Measurements from ENCODE around the gene TAS1R3.
"Not testable (repeated sequence)": the region's sequence is repeated elsewhere in the genome, so short reads cannot be mapped to it uniquely, and the experiment has no call there.

The TAS1R3 gene

DNA sequence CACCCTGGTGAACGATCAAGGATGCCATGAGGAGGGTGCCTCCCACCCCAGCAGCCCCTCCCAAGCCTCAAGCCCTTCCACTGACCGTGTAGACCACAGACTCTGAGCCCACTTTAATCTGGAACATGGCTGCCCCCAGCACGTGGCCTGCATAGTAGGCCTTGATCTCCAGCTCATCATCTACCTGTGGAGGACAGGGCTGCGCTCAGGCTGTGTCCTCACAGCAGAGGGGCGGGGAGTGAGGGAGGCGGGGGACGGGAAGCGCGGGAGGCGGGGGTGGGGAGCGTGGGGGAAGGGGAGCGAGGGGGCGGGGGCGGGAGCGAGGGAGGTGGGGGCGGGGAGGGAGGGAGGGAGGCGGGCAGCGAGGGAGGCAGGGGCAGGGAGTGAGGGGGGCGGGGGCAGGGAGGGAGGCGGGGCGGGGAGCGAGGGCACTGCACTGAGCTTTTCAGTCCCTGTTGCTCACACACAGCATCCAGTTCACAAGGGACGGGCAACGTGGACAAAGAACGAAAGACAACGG, 15.6 kb upstream of the TAS1R3 start:
- H3K9me3 ChIP-seq (ENCODE audit: control insufficient read depth, low read length) = no peaks in the 10 kb centered on the region
- peaks cover 70 to 83% of the 10 kb centered on the region in 2 experiments for H3K36me3 ChIP-seq (ENCODE audit: control insufficient read depth in 1 of 2, insufficient read depth in 2 of 2, low read depth in 1 of 2, low read length in 2 of 2)
- no peak overlapping the region for H3K4me2 ChIP-seq (ENCODE audit: low read length, poor library complexity, severe bottlenecking)
- peaks cover 42% of the 10 kb centered on the region for H3K79me1 ChIP-seq (replicated peaks; ENCODE audit: low read length, poor library complexity, severe bottlenecking)
- no peak overlapping the region for H3K9ac ChIP-seq (ENCODE audit: low read length)
- no peak overlapping the region for H2AK5ac ChIP-seq (ENCODE audit: low read length, severe bottlenecking)
- 61% methylated on average over 7 of the region's 26 CpGs for WGBS
- H2BK120ac ChIP-seq (ENCODE audit: low read depth, low read length) = no peak overlapping the region
- H3K4me3 ChIP-seq (ENCODE audit: insufficient read depth in 1 of 2, low read depth in 1 of 2, low read length in 2 of 2) = no peak overlapping the region
- no peak overlapping the region for H3K18ac ChIP-seq (ENCODE audit: low read depth in 1 of 2, low read length in 2 of 2)
- no peak overlapping the region for H3K4ac ChIP-seq (ENCODE audit: low read depth in 1 of 2, low read length in 2 of 2)
- no peak overlapping the region for H3K27ac ChIP-seq (ENCODE audit: low read length, poor library complexity, severe bottlenecking)
- no peak overlapping the region for H2BK5ac ChIP-seq (ENCODE audit: low read depth, low read length, poor library complexity, severe bottlenecking)
- H3K14ac ChIP-seq (ENCODE audit: low read length in 2 of 2) = no peak overlapping the region
- H3K27me3 ChIP-seq (ENCODE audit: control insufficient read depth in 1 of 2, insufficient read depth in 1 of 2, low read length in 2 of 2) = no peaks in the 10 kb centered on the region
- no peak overlapping the region for H2BK12ac ChIP-seq (ENCODE audit: low read length in 2 of 2)
- peaks cover 26% of the 10 kb centered on the region for H3K4me1 ChIP-seq (ENCODE audit: control insufficient read depth, insufficient read depth, low read depth, low read length)
- no peak overlapping the region for H4K8ac ChIP-seq (ENCODE audit: low read length)
- H4K91ac ChIP-seq (ENCODE audit: low read length) = no peak overlapping the region
- H2BK15ac ChIP-seq (ENCODE audit: low read depth, poor library complexity, severe bottlenecking) = no peak overlapping the region
- no peak overlapping the region for H2AFZ ChIP-seq (ENCODE audit: low read depth, low read length)
- no peak overlapping the region for H3K23ac ChIP-seq (ENCODE audit: low read length in 2 of 2)
- DNase-seq = no peak

DNA sequence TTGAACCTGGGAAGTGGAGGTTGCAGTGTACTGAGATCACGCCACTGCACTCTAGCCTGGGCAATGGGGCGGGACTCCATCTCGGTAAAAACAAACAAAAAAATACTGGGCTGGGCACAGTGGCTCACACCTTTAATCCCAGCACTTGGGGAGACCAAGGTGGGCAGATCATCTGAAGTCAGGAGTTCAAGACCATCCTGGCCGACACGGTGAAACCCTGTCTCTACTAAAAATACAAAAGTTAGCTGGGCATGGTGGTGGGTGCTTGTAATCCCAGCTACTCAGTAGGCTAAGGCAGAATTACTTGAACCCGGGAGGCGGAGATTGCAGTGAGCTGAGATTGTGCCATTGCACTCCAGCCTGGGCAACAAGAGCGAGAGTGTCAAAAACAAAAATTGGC, 14.9 kb upstream of the TAS1R3 start:
- peaks cover 65 to 83% of the 10 kb centered on the region in 2 experiments for H3K36me3 ChIP-seq (ENCODE audit: control insufficient read depth in 1 of 2, insufficient read depth in 2 of 2, low read depth in 1 of 2, low read length in 2 of 2)
- not testable (repeated sequence) for DNase-seq; H4K91ac ChIP-seq (ENCODE audit: low read length); H2BK15ac ChIP-seq (ENCODE audit: low read depth, poor library complexity, severe bottlenecking); H2BK12ac ChIP-seq (ENCODE audit: low read length in 2 of 2); H2AK5ac ChIP-seq (ENCODE audit: low read length, severe bottlenecking); H3K27ac ChIP-seq (ENCODE audit: low read length, poor library complexity, severe bottlenecking); H3K4me2 ChIP-seq (ENCODE audit: low read length, poor library complexity, severe bottlenecking); H3K9ac ChIP-seq (ENCODE audit: low read length); H3K4ac ChIP-seq (ENCODE audit: low read depth in 1 of 2, low read length in 2 of 2); H3K9me3 ChIP-seq (ENCODE audit: control insufficient read depth, low read length); H2BK120ac ChIP-seq (ENCODE audit: low read depth, low read length); H2AFZ ChIP-seq (ENCODE audit: low read depth, low read length); H3K14ac ChIP-seq (ENCODE audit: low read length in 2 of 2); H3K18ac ChIP-seq (ENCODE audit: low read depth in 1 of 2, low read length in 2 of 2); H3K23ac ChIP-seq (ENCODE audit: low read length in 2 of 2); H4K8ac ChIP-seq (ENCODE audit: low read length); H3K4me3 ChIP-seq (ENCODE audit: insufficient read depth in 1 of 2, low read depth in 1 of 2, low read length in 2 of 2); H2BK5ac ChIP-seq (ENCODE audit: low read depth, low read length, poor library complexity, severe bottlenecking); H3K27me3 ChIP-seq (ENCODE audit: control insufficient read depth in 1 of 2, insufficient read depth in 1 of 2, low read length in 2 of 2)
- peaks cover 41% of the 10 kb centered on the region for H3K79me1 ChIP-seq (replicated peaks; ENCODE audit: low read length, poor library complexity, severe bottlenecking)
- H3K4me1 ChIP-seq (ENCODE audit: control insufficient read depth, insufficient read depth, low read depth, low read length) = peaks cover 33% of the 10 kb centered on the region
- WGBS = 91% methylated on average over 8 of the region's 8 CpGs

DNA sequence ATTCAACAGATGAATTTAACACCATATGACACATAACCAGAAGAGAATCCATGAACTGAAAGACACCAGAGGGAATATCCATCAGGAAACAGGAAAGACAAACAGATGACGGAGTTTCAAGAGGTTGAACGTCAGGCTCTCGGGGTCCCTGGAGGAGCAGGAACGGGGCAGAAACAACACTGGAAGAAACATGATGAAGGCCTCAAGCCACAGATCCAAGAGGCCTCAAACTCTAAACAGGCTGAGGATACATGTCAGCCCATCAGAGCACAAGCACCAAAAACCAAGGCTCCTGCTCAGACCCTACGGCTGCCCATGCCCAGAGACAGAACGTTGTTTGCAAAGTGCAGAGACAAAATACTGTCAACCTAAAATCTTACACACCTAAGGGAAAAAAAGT, 13.7 kb upstream of the TAS1R3 start:
- H3K4me3 ChIP-seq (ENCODE audit: insufficient read depth in 1 of 2, low read depth in 1 of 2, low read length in 2 of 2) = no peak overlapping the region
- H2AFZ ChIP-seq (ENCODE audit: low read depth, low read length) = no peak overlapping the region
- no peak overlapping the region for H3K14ac ChIP-seq (ENCODE audit: low read length in 2 of 2)
- H3K27ac ChIP-seq (ENCODE audit: low read length, poor library complexity, severe bottlenecking) = no peak overlapping the region
- H3K9ac ChIP-seq (ENCODE audit: low read length) = peak overlapping the region; percentile 83
- no peak overlapping the region for H4K91ac ChIP-seq (ENCODE audit: low read length)
- H3K23ac ChIP-seq (ENCODE audit: low read length in 2 of 2) = no peak overlapping the region
- peaks cover 44% of the 10 kb centered on the region for H3K4me1 ChIP-seq (ENCODE audit: control insufficient read depth, insufficient read depth, low read depth, low read length)
- H2BK5ac ChIP-seq (ENCODE audit: low read depth, low read length, poor library complexity, severe bottlenecking) = no peak overlapping the region
- no peak overlapping the region for H4K8ac ChIP-seq (ENCODE audit: low read length)
- no peak overlapping the region for H3K4ac ChIP-seq (ENCODE audit: low read depth in 1 of 2, low read length in 2 of 2)
- 91% methylated on average over 6 of the region's 6 CpGs for WGBS
- no peak overlapping the region for H3K4me2 ChIP-seq (ENCODE audit: low read length, poor library complexity, severe bottlenecking)
- peaks cover 38% of the 10 kb centered on the region for H3K79me1 ChIP-seq (replicated peaks; ENCODE audit: low read length, poor library complexity, severe bottlenecking)
- H2BK15ac ChIP-seq (ENCODE audit: low read depth, poor library complexity, severe bottlenecking) = no peak overlapping the region
- H3K27me3 ChIP-seq (ENCODE audit: control insufficient read depth in 1 of 2, insufficient read depth in 1 of 2, low read length in 2 of 2) = no peaks in the 10 kb centered on the region
- H2BK120ac ChIP-seq (ENCODE audit: low read depth, low read length) = no peak overlapping the region
- H3K36me3 ChIP-seq (ENCODE audit: control insufficient read depth in 1 of 2, insufficient read depth in 2 of 2, low read depth in 1 of 2, low read length in 2 of 2) = peaks cover 58 to 81% of the 10 kb centered on the region in 2 experiments
- no peaks in the 10 kb centered on the region for H3K9me3 ChIP-seq (ENCODE audit: control insufficient read depth, low read length)
- DNase-seq = no peak
- H2AK5ac ChIP-seq (ENCODE audit: low read length, severe bottlenecking) = no peak overlapping the region
- no peak overlapping the region for H3K18ac ChIP-seq (ENCODE audit: low read depth in 1 of 2, low read length in 2 of 2)
- no peak overlapping the region for H2BK12ac ChIP-seq (ENCODE audit: low read length in 2 of 2)

DNA sequence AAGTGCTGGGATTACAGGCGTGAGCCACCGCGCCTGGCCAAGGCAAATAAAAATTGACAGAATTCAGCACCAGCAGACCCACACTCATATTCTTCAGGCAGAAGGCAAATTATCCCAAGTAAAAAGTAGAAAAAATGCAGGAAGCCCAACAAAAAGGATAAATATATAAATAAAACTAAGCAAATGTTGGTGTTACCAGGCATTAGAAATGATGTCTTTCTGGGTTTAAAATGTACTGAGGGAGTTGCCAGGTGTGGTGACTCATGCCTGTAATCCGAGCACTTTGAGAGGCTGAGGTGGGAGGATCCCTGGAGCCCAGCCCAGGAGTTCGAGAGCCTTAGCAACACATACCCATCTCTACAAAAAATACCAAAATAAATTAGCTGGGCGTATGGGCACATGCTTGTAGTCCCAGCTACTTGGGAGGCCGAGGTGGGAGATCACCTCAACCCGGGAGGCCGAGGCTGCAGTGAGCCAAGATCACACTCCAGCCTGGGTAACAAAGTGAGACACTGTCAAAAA, 12.9 kb upstream of the TAS1R3 start:
- no peak overlapping the region for H3K14ac ChIP-seq (ENCODE audit: low read length in 2 of 2)
- H3K9ac ChIP-seq (ENCODE audit: low read length) = peak overlapping the region; percentile 83
- no peak overlapping the region for H2AK5ac ChIP-seq (ENCODE audit: low read length, severe bottlenecking)
- H2AFZ ChIP-seq (ENCODE audit: low read depth, low read length) = no peak overlapping the region
- H3K4me3 ChIP-seq (ENCODE audit: insufficient read depth in 1 of 2, low read depth in 1 of 2, low read length in 2 of 2) = no peak overlapping the region
- no peak overlapping the region for H3K27ac ChIP-seq (ENCODE audit: low read length, poor library complexity, severe bottlenecking)
- peaks cover 31% of the 10 kb centered on the region for H3K79me1 ChIP-seq (replicated peaks; ENCODE audit: low read length, poor library complexity, severe bottlenecking)
- no peak overlapping the region for H3K4ac ChIP-seq (ENCODE audit: low read depth in 1 of 2, low read length in 2 of 2)
- no peak overlapping the region for H2BK12ac ChIP-seq (ENCODE audit: low read length in 2 of 2)
- no peaks in the 10 kb centered on the region for H3K27me3 ChIP-seq (ENCODE audit: control insufficient read depth in 1 of 2, insufficient read depth in 1 of 2, low read length in 2 of 2)
- H4K8ac ChIP-seq (ENCODE audit: low read length) = no peak overlapping the region
- H3K9me3 ChIP-seq (ENCODE audit: control insufficient read depth, low read length) = no peaks in the 10 kb centered on the region
- 56% methylated on average over 7 of the region's 9 CpGs for WGBS
- H3K4me2 ChIP-seq (ENCODE audit: low read length, poor library complexity, severe bottlenecking) = no peak overlapping the region
- H4K91ac ChIP-seq (ENCODE audit: low read length) = no peak overlapping the region
- H2BK120ac ChIP-seq (ENCODE audit: low read depth, low read length) = no peak overlapping the region
- peaks cover 50% of the 10 kb centered on the region for H3K4me1 ChIP-seq (ENCODE audit: control insufficient read depth, insufficient read depth, low read depth, low read length)
- H3K23ac ChIP-seq (ENCODE audit: low read length in 2 of 2) = no peak overlapping the region
- no peak overlapping the region for H2BK5ac ChIP-seq (ENCODE audit: low read depth, low read length, poor library complexity, severe bottlenecking)
- H2BK15ac ChIP-seq (ENCODE audit: low read depth, poor library complexity, severe bottlenecking) = no peak overlapping the region
- DNase-seq = peak; percentile 74
- no peak overlapping the region for H3K18ac ChIP-seq (ENCODE audit: low read depth in 1 of 2, low read length in 2 of 2)
- peaks cover 51 to 80% of the 10 kb centered on the region in 2 experiments for H3K36me3 ChIP-seq (ENCODE audit: control insufficient read depth in 1 of 2, insufficient read depth in 2 of 2, low read depth in 1 of 2, low read length in 2 of 2)

Measured in mesenchymal stem cell (in vitro differentiated cells and primary cell).